ENCODE measurements around the gene CRK. TPM values are rescaled to one million over a fixed set of nuclear protein-coding genes. Genes with fewer than 3 reads are reported as not detected.
"Not testable (repeated sequence)": the region's sequence is repeated elsewhere in the genome, so short reads cannot be mapped to it uniquely, and the experiment has no call there.

Gene CRK
- total RNA-seq, 2 donors from 2014 or later: 12.5 to 17.7 TPM

- ATAC-seq: no peak
- H3K36me3 Mint-ChIP-seq: peaks cover 0 to 17% of the 10 kb centered on the region in 2 donors
- no peak for DNase-seq (ENCODE audit: low spot score in 2 of 2)
- no peak overlapping the region for H3K27ac Mint-ChIP-seq
- H3K9me3 Mint-ChIP-seq: no peaks in the 10 kb centered on the region
Measured at GRCh38 chr17:1420981-1421380, 35.1 kb downstream of the CRK start.

GRCh38 chr17:1420163-1420562 is 35.9 kb downstream of the CRK start:
- Mint-ChIP-seq H3K36me3 (peaks cover 0 to 9% of the 10 kb centered on the region in 2 donors), H3K27ac (peak overlapping the region in 1 of 2 donors; percentile 29), H3K9me3 (no peaks in the 10 kb centered on the region)
- DNase-seq (ENCODE audit: low spot score in 2 of 2): no peak
- ATAC-seq: no peak

GRCh38 chr17:1418476-1418875 is 37.6 kb downstream of the CRK start:
- not testable (repeated sequence) for H3K36me3 Mint-ChIP-seq; ATAC-seq; H3K9me3 Mint-ChIP-seq; DNase-seq (ENCODE audit: low spot score in 2 of 2)
- peak overlapping the region in 1 of 2 donors; percentile 14 for H3K27ac Mint-ChIP-seq

- Mint-ChIP-seq H3K27ac (no peak overlapping the region), H3K36me3 (no peaks in the 10 kb centered on the region), H3K9me3 (no peaks in the 10 kb centered on the region)
- DNase-seq (ENCODE audit: low spot score in 2 of 2) (no peak), ATAC-seq (no peak)
Measured at GRCh38 chr17:1416414-1416813, 39.6 kb downstream of the CRK start.

GRCh38 chr17:1414634-1415033 is 41.4 kb downstream of the CRK start:
- no peaks in the 10 kb centered on the region for H3K36me3 Mint-ChIP-seq
- peak overlapping the region in 1 of 2 donors; percentile 4 for H3K27ac Mint-ChIP-seq
- no peaks in the 10 kb centered on the region for H3K9me3 Mint-ChIP-seq
- no peak for DNase-seq (ENCODE audit: low spot score in 2 of 2)
- ATAC-seq: no peak

- peak overlapping the region in 1 of 2 donors; percentile 4 for H3K27ac Mint-ChIP-seq
- ATAC-seq (no peak), DNase-seq (ENCODE audit: low spot score in 2 of 2) (no peak)
- no peaks in the 10 kb centered on the region for H3K9me3 Mint-ChIP-seq
- H3K36me3 Mint-ChIP-seq: no peaks in the 10 kb centered on the region
Measured at GRCh38 chr17:1414001-1414574, 41.9 kb downstream of the CRK start.

- DNase-seq (ENCODE audit: low spot score in 2 of 2) (no peak), ATAC-seq (no peak)
- Mint-ChIP-seq H3K27ac (no peak overlapping the region), H3K9me3 (no peaks in the 10 kb centered on the region), H3K36me3 (no peaks in the 10 kb centered on the region)
Measured at GRCh38 chr17:1413281-1413791, 42.7 kb downstream of the CRK start.

- Mint-ChIP-seq H3K9me3 (no peaks in the 10 kb centered on the region), H3K27ac (no peak overlapping the region)
- no peak for DNase-seq (ENCODE audit: low spot score in 2 of 2)
Measured at GRCh38 chr17:1412185-1413110, 43.6 kb downstream of the CRK start.

GRCh38 chr17:1402262-1402586 is 53.8 kb downstream of the CRK start:
- DNase-seq (ENCODE audit: low spot score in 2 of 2) (no peak), ATAC-seq (no peak)
- Mint-ChIP-seq H3K9me3 (no peaks in the 10 kb centered on the region), H3K27ac (no peak overlapping the region), H3K36me3 (peaks cover 20 to 27% of the 10 kb centered on the region in 2 donors)

More at GRCh38 chr17:1412185-1413110, 43.6 kb downstream of the CRK start:
- H3K36me3 Mint-ChIP-seq: no peaks in the 10 kb centered on the region
- no peak for ATAC-seq

- ATAC-seq (peak; percentile 94 to 96), DNase-seq (ENCODE audit: low spot score in 2 of 2) (peak; percentile 95 to 97)
- no peaks in the 10 kb centered on the region for H3K9me3 Mint-ChIP-seq
- peaks cover 24 to 44% of the 10 kb centered on the region in 2 donors for H3K36me3 Mint-ChIP-seq
- H3K27ac Mint-ChIP-seq: peak within 1 kb of the TSS; percentile 94 to 100
Measured at GRCh38 chr17:1399679-1400512, 56.1 kb downstream of the CRK start, which contains the start of gene YWHAE. Gene YWHAE (minus strand): TSS chr17:1400222. CDS start chr17:1400110, 112 bp downstream.

- DNase-seq (ENCODE audit: low spot score in 2 of 2): no peak
- Mint-ChIP-seq H3K36me3 (peaks cover 24 to 44% of the 10 kb centered on the region in 2 donors), H3K9me3 (no peaks in the 10 kb centered on the region), H3K27ac (peak overlapping the region; percentile 94 to 100)
- ATAC-seq: peak; percentile 10 to 36
Measured at GRCh38 chr17:1398931-1399678, 56.9 kb downstream of the CRK start.

- no peaks in the 10 kb centered on the region for H3K9me3 Mint-ChIP-seq
- H3K27ac Mint-ChIP-seq: peak overlapping the region; percentile 94 to 100
- no peak for DNase-seq (ENCODE audit: low spot score in 2 of 2)
- no peak for ATAC-seq
- H3K36me3 Mint-ChIP-seq: peaks cover 24 to 44% of the 10 kb centered on the region in 2 donors
Measured at GRCh38 chr17:1398028-1398427, 58.0 kb downstream of the CRK start.

GRCh38 chr17:1395876-1396665 is 60.0 kb downstream of the CRK start:
- peak overlapping the region in 1 of 2 donors; percentile 82 for H3K27ac Mint-ChIP-seq
- H3K9me3 Mint-ChIP-seq; DNase-seq (ENCODE audit: low spot score in 2 of 2); ATAC-seq: not testable (repeated sequence)
- peaks cover 24 to 44% of the 10 kb centered on the region in 2 donors for H3K36me3 Mint-ChIP-seq

GRCh38 chr17:1391577-1391976 is 64.5 kb downstream of the CRK start:
- Mint-ChIP-seq H3K27ac (no peak overlapping the region), H3K36me3 (peaks cover 0 to 15% of the 10 kb centered on the region in 2 donors), H3K9me3 (no peaks in the 10 kb centered on the region)
- no peak for DNase-seq (ENCODE audit: low spot score in 2 of 2)
- no peak for ATAC-seq
